ENCODE data around the gene GFOD1.

GFOD1 gene

DNA sequence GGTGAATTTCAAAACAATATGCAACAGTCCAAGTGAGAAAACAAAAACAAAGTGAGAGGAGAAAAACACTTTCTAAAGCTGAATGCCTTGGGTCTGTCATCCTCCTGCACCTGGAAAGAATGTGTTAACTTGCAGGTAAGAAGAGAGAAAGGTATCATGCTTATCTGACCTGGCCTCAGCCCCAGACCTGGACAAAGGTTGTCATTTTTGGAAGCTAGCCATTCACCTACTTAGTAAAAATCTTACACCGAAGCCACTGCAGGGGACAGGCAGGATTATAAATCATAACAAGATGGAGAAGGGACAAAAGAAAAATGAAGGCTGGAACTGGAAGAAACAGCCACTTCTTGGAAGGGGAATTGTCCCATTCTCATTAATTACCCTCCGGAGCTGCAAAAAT lies 69.4 kb downstream of the GFOD1 start:
- no peak for FAIRE-seq
- TF ChIP-seq POLR2A (IDR thresholded peaks at IDR 0.05; ENCODE audit: low read depth, low read length), result no peak
- no peak for DNase-seq (ENCODE audit: insufficient read length, low spot score)

DNA sequence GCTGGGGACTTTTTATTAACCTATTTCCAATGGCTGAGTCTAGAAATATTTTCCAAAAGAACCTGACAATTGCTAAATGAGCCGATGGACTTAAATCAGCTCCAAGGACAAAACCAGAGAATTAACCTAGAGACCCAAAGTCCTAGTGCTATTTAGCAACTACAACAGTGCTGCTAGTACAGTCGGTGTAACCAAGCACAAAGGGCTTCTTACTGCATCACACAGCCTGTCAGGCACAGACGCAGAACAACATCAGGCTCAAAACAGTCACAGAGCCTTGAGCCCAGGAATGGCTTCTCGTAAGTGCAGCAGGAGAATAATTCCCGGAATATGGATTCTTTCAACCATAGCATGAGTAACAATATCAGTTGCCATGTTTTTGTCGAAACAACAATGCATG lies 70.0 kb downstream of the GFOD1 start:
- TF ChIP-seq POLR2A (IDR thresholded peaks at IDR 0.05; ENCODE audit: low read depth, low read length), result no peak
- FAIRE-seq, result no peak

DNA sequence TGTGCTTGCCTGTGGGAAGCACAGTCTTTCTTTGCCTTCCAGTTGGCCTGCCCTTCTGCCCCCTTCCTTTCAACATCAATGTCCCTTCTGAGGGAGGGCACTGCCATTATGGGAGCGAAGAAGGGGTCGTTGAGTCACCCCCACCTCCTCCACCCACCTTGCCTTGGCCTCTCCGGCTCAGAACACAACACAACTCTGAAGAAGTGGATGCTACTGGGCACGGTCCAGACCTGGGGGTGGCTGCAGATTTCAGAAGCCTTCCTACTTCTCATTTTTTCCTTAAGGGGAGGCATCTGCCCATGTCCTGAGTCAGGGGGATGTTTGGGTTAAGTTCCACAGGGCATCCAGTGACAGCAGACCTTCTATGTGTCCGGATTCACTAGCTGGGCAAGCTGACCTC lies 72.1 kb downstream of the GFOD1 start:
- no peak for FAIRE-seq
- no peak for TF ChIP-seq POLR2A (IDR thresholded peaks at IDR 0.05; ENCODE audit: low read depth, low read length)
- DNase-seq (ENCODE audit: insufficient read length, low spot score), result no peak

More for the DNA sequence above, 70.0 kb downstream of the GFOD1 start:
- no peak for DNase-seq (ENCODE audit: insufficient read length, low spot score)

DNA sequence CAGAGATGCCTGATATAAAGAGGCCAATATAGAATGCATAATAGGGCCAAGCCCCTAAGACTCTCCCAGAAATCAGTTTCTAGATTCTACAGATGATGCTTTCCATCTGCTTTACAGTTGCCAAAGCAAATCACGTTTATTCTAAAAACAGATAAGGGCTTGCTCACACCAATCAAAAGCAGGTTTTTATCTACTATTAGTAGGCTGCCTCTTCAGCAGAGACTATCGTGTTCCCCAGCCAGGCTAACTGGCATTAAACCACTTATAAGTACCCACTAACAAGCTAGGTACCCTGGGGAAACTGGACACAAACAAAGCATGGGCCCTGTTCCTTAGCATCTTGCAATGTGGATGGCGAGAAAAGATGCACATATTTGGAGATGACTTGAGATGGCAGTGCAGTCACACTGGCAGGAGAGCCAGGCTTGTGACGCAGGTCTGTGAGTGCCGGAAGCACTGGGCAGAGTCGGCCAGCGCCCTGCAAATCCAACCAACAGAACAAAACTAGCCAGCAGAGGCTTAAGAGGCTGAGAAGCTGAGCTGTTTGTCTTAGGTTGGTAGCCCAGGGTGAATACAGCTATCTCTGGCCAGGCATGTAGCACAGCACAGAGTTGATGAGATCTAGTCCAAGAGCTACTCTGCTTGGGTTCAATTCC lies 73.4 kb downstream of the GFOD1 start:
- TF ChIP-seq POLR2A (IDR thresholded peaks at IDR 0.05; ENCODE audit: low read depth, low read length), result no peak
- FAIRE-seq (no peak), DNase-seq (ENCODE audit: insufficient read length, low spot score) (no peak)

DNA sequence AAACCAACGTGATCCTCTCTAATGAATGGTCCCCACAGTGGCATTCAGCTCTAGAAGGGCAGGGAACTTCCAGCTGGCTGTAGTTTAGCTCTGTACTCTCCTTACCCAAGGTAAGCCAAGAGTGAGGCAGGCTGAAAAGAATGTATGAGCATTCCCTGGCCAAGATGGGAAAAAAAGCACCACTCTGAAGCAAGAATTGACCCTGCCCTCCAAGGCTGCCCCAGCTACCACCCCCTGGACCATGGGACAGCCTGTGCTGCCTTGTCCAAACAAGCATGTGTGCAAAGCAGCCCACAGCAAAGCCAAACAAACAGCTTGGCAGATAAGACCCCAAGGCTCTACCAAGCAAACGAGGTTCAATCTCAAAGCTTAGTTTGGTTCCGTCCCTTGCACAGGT lies 73.9 kb downstream of the GFOD1 start:
- FAIRE-seq (no peak), DNase-seq (ENCODE audit: insufficient read length, low spot score) (no peak)
- TF ChIP-seq POLR2A (IDR thresholded peaks at IDR 0.05; ENCODE audit: low read depth, low read length), result no peak

DNA sequence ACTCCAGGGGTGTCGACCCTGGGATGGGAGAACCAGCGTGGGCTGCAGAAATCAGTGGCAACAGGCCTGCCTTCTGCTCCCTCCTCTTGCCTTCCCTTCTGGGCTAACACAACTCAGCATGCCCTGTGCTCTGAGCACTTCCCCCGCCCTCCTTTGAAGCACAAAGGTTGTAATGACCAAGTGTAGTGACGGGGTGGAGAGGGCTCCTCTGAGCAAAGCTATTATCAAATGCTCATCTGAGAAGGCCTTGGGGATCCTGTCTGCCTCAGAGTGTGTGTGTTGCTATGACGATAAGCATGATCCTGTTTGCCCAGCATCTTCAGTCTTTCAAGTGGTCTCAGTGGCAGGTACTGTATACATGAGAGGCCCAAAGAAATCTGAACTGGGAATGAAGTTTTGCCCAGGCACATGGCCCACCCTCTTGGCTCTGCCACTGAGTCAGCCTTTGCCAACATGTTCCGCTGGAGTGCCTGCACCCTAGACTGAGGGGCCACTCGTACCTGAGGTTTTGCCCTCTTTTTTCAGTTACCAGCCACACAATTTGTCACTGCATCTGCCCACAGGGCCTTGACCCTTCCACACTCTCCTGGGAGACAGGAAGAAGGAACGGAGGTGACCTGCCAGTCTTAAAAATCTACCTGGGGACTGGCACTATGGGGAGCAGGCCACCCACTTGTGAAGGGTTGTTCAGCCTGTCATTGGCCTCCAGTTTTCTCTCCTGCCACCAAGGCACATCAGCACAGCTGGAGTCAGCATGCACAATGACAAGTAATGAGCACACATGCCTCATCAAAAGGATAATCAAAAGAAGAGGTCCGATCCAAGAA lies 74.5 kb downstream of the GFOD1 start:
- FAIRE-seq (no peak), DNase-seq (ENCODE audit: insufficient read length, low spot score) (no peak)
- TF ChIP-seq POLR2A (IDR thresholded peaks at IDR 0.05; ENCODE audit: low read depth, low read length), result no peak

DNA sequence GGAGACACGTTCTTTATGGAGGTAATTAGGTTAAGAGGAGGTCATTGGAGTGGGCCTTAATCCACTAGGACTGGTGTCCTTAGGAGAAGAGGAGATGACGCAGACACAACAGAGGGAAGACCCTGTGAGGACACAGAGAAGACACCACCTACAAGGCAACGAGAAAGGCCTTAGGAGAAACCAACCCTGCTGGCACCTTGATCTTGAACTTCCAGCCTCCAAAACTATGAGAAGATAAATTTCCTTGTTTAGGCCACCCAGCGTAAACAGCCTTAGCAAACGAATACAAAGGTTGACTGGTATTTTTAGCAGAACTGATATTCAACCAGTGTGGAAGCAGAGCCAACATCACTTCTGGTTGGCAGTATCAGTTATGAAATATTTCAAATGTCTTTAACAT lies 75.2 kb downstream of the GFOD1 start:
- DNase-seq (ENCODE audit: insufficient read length, low spot score) (no peak), FAIRE-seq (no peak)
- TF ChIP-seq POLR2A (IDR thresholded peaks at IDR 0.05; ENCODE audit: low read depth, low read length), result no peak

DNA sequence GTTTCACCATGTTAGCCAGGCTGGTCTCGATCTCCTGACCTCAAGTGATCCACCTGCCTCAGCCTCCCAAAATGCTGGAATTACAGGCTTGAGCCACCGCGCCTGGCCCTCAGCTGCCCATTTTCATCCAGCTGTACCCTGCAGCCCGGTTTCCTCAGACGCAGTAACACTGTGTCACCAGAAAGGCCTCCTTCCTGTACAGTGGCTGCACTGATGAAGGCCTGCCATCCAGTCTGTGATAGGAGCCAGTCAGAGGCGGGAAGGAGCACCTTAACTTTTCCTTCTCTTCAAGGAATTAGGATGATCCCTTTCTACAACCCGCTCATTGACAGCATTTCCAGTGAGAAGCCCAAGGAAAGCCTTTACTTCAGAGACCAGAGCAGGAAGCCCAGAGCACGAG lies 75.9 kb downstream of the GFOD1 start:
- TF ChIP-seq POLR2A (IDR thresholded peaks at IDR 0.05; ENCODE audit: low read depth, low read length), result no peak
- DNase-seq (ENCODE audit: insufficient read length, low spot score) (no peak), FAIRE-seq (no peak)

DNA sequence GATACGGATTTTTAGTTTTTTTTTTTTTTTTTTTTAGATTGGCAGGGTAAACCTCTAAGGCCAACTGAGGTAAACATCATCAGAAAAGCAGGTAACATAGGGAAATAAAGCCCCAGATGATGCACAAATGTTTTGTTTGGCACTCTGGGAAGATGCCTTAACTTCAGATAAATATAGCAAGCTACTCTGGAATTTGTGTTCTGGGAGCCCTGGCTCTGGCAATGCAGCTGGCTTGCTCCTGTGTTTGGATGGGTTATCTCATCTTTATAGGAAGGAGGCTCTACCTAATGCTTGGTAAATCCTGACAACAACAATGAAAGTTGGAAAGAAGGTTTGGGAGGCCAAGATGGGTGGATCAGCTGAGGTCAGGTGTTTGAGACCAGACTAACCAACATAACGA lies 77.4 kb downstream of the GFOD1 start:
- DNase-seq (ENCODE audit: insufficient read length, low spot score) (no peak), FAIRE-seq (no peak)
- TF ChIP-seq POLR2A (IDR thresholded peaks at IDR 0.05; ENCODE audit: low read depth, low read length), result no peak

DNA sequence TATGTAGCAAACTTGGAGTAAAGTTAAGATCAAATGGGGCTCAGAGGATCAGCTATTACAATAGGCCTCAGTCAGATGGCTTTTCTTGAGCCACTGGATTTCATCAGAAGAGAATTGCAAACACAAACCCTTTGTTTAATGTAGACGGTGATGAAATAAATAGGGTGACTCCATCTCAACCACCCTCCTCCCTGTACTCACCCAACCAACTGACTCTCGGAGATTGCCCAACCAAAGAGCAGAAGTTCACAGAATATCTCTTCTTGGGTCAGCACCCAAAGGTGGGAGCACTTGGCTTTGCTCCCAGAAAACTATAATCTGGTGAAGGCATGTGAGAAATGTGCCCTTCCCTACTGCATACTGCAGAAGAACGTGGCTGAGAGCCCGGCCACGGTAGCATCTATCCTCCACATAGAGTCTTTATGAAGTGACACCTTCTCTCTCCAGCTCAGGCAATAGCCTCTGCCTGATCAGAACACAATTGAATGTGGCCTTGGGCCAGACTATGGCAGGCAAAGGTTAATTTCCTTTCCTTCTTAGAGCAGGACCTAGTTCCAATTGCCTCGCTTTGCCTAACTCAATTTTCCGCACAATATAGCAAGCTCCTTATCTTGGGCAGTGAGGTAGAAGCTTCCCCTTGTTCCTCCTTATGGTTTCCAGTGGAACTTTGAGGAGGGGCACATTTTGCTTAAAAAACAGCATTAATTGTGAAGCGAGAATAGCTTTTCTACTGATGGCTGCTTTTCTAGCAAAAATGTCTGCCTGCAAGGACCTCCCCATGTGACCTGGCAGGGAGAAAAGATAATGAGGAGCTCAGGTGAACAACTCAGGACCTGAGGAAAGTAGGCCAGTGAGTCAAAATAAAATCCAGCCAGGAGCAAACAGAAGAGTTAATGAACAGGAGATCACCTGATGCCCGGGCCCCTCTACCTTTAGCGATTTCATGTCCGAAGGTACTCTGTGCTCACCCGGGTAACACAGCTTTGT lies 79.4 kb downstream of the GFOD1 start:
- DNase-seq (ENCODE audit: insufficient read length, low spot score), result no peak
- no peak for TF ChIP-seq POLR2A (IDR thresholded peaks at IDR 0.05; ENCODE audit: low read depth, low read length)
- no peak for FAIRE-seq

DNA sequence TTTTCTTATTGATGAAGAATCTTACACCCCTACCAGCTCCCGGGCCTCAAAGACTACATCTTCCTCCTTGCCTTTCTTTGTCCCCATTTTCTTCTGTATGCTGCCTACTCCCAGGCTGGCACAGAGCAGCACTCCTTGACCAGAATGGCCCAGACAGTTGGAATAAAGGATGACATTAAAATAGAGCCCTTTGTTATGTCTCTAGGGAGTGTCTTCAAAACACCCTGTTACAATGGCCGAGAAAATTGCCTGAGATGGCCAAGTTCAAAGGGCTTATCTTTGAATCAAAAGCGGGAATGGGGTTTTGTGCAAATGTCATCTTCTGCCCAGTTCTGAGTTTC lies 80.1 kb downstream of the GFOD1 start:
- TF ChIP-seq POLR2A (IDR thresholded peaks at IDR 0.05; ENCODE audit: low read depth, low read length), result no peak
- no peak for FAIRE-seq
- no peak for DNase-seq (ENCODE audit: insufficient read length, low spot score)

DNA sequence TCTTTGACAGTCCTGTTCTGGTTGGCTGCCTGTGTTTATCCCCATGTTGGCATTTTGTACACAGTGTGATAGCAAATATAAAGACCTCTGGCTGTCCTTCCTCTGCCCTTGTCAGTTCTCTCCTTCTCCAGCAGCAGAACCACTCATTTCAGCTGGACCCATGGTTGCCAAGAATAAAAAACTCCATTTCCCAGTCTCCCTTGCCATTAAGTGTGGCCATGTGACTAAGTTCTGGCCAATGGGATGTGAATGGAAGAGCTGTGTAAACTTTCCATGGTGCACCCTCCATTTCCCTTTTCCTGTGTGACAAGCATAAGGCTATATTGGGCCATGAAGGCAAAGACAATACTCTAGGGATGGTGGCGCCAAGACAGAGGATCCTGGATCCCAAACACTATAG lies 80.6 kb downstream of the GFOD1 start:
- no peak for TF ChIP-seq POLR2A (IDR thresholded peaks at IDR 0.05; ENCODE audit: low read depth, low read length)
- no peak for FAIRE-seq
- DNase-seq (ENCODE audit: insufficient read length, low spot score), result no peak

DNA sequence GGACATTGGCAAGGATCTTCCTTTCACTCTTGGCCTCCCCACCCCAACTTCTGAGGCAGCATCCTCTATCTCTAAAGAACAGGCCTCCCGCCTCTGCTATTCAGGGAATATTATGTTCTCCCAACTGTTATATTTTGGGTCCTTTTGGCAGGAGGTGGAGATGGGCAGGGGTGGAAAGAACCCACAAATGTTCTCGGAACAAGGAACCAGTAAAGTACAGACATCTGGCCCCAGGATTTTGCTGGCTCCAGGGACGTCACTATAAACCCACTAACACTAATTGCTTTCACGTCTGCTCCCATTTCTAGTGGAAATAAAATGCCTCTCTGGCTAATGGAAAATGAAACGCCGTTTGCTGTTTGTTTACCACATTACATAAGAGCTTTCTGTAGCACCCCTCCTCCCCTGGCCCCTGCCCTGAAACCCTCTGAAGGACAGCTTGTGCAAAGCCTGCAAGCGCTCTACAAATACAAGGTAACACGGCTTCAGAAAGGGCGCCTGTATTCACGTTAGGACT lies 81.4 kb downstream of the GFOD1 start:
- no peak for FAIRE-seq

DNA sequence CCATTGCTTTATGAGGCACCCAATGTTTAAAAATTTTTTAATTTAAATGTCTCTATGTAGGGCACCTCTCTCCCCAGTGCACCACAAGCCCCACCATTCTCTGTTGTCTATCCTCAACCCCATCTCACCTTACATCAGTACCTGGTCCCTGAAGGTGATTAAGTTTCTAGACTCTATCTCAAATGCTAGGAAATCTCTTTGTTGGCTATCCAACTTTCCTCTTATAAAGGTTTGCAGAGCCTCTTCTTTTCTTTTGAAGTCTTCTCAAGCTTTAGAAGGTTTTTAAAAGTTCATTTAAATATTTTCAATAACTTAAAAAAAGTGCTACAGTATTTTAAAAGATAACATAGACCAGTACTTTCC lies 82.5 kb downstream of the GFOD1 start:
- FAIRE-seq, result no peak
- no peak for TF ChIP-seq POLR2A (IDR thresholded peaks at IDR 0.05; ENCODE audit: low read depth, low read length)
- DNase-seq (ENCODE audit: insufficient read length, low spot score), result no peak

More for the DNA sequence above, 81.4 kb downstream of the GFOD1 start:
- DNase-seq (ENCODE audit: insufficient read length, low spot score), result no peak
- TF ChIP-seq POLR2A (IDR thresholded peaks at IDR 0.05; ENCODE audit: low read depth, low read length), result no peak

Measured in H54 (cell line).